ENCODE data around the gene MYL6.

- TF ChIP-seq CHD2 (IDR thresholded peaks at IDR 0.05; ENCODE audit: low read length, partially characterized antibody), result no peak
- TF ChIP-seq CTCF (IDR thresholded peaks at IDR 0.05), result no peak
- TF ChIP-seq GABPA (IDR thresholded peaks at IDR 0.05; ENCODE audit: low read depth), result no peak
- no peak for TF ChIP-seq RAD21 (IDR thresholded peaks at IDR 0.05; ENCODE audit: low read length)
- TF ChIP-seq ZBTB33 (IDR thresholded peaks at IDR 0.05; ENCODE audit: borderline replicate concordance, low read depth), result no peak
- no peak for TF ChIP-seq NRF1 (IDR thresholded peaks at IDR 0.05; ENCODE audit: low read depth, low read length)
Measured at GRCh38 chr12:56160894-56161689, 2.9 kb downstream of the MYL6 start.

Measured in SK-N-SH (cell line).